HCT116 (cell line): Measurements from ENCODE around the gene GPR78. TPM values are rescaled to one million over a fixed set of nuclear protein-coding genes. Genes with fewer than 3 reads are reported as not detected.

Source experiments
- ATAC-seq: fragments of 200-7000 bp; cut with Tn5 transposase; 2 replicates; pipeline ENCODE4 v1.9.1; 2020; ENCODE audit warnings: mild to moderate bottlenecking, moderate library complexity
- BruUV-seq: library from RNA; stranded (reverse); fragments of 400-500 nt; replicated peaks from 2 replicates; lab custom pipeline; 2021; lab: Mats Ljungman, UMichigan
- CTCF ChIA-PET: fragments of 300-600 bp; sonication (Branson Sonifier 250); formaldehyde crosslinking; loops from one replicate; lab custom pipeline; 2021; ENCODE audit warnings: antibody characterized with exemption; lab: Charles Lee
- POLR2A ChIA-PET: fragments of 300-600, 350-600 bp; sonication (Branson Sonifier 250); formaldehyde crosslinking; loops from one replicate; lab custom pipeline; 2021; ENCODE audit warnings: antibody characterized with exemption; lab: Charles Lee
- RAD21 ChIA-PET, 2 experiments: fragments of 300-600 bp; sonication (Branson Sonifier 250); formaldehyde crosslinking; loops; one replicate each; lab custom pipeline; 2023; ENCODE audit warnings: low total read pairs in 2 of 2; ENCODE audit not compliant: uncharacterized antibody in 2 of 2, unreplicated experiment in 2 of 2, low non-redundant PET in 1 of 2; lab: Charles Lee
- DNase-seq: peaks from one replicate; pipeline ENCODE4 v3.0.0-alpha.2; 2010; ENCODE audit warnings: low read depth, low spot score
- H2AFZ ChIP-seq: fragments of 200-600 bp; shearing (Covaris generic), sonication (generic); 2 replicates; pipeline ENCODE4 v1.6.1; 2017; ENCODE audit warnings: low read depth, mixed run types, mixed read lengths, antibody characterized with exemption, low read length; ENCODE audit not compliant: poor library complexity, severe bottlenecking
- H3K27ac ChIP-seq: 2 replicates; pipeline ENCODE4 v1.5.1; 2012; ENCODE audit warnings: low read depth, low read length
- H3K27me3 ChIP-seq: fragments of 200-600 bp; sonication (generic); 2 replicates; pipeline ENCODE4 v1.6.1; 2016; ENCODE audit warnings: mixed run types, low read length, mixed read lengths; ENCODE audit not compliant: insufficient read depth
- H3K36me3 ChIP-seq, 2 experiments: fragments of 200-500 bp in 1 of 2; fragments of 200-600 bp in 1 of 2; sonication (Bioruptor generic) in 1 of 2; sonication (generic) in 1 of 2; 2 replicates each; pipeline versions ENCODE4 v1.5.1 to v1.6.1; 2014 to 2016; ENCODE audit warnings: low read length in 2 of 2, inconsistent platforms in 1 of 2, mixed read lengths in 1 of 2, mixed run types in 1 of 2; ENCODE audit not compliant: insufficient read depth in 2 of 2, control insufficient read depth in 1 of 2
- H3K4me1 ChIP-seq, 2 experiments: fragments of 200-600 bp in 1 of 2; sonication (generic) in 1 of 2; 2 replicates each; pipeline versions ENCODE4 v1.5.1 to v1.6.1; 2012 to 2017; ENCODE audit warnings: low read length in 2 of 2, inconsistent platforms in 1 of 2, mild to moderate bottlenecking in 1 of 2, mixed read lengths in 1 of 2, mixed run types in 1 of 2, moderate library complexity in 1 of 2; ENCODE audit not compliant: insufficient read depth in 2 of 2, control insufficient read depth in 1 of 2
- H3K4me2 ChIP-seq: fragments of 200-600 bp; sonication (generic); 2 replicates; pipeline ENCODE4 v1.6.1; 2017; ENCODE audit warnings: mixed run types, low read length, mixed read lengths
- H3K4me3 ChIP-seq, 2 experiments: fragments of 200-600 bp in 1 of 2; sonication (generic) in 1 of 2; replicated peaks in 1 of 2; 2 replicates each; pipeline ENCODE4 v1.5.1; 2011 to 2016; ENCODE audit warnings: low read length in 2 of 2, control low read depth in 1 of 2, low read depth in 1 of 2, mild to moderate bottlenecking in 1 of 2, mixed read lengths in 1 of 2, mixed run types in 1 of 2
- H3K79me2 ChIP-seq: fragments of 200-600 bp; sonication (generic); 2 replicates; pipeline ENCODE4 v1.6.1; 2017; ENCODE audit warnings: mild to moderate bottlenecking, mixed run types, low read length, moderate library complexity, mixed read lengths; ENCODE audit not compliant: insufficient read depth
- H3K9ac ChIP-seq: fragments of 200-600 bp; sonication (generic); 2 replicates; pipeline ENCODE4 v1.6.1; 2016; ENCODE audit warnings: low read length, mixed read lengths
- H3K9me2 ChIP-seq: fragments of 200-600 bp; sonication (generic), shearing (Covaris generic); 2 replicates; pipeline ENCODE4 v1.6.1; 2017; ENCODE audit warnings: mixed run types, mild to moderate bottlenecking, moderate library complexity; ENCODE audit not compliant: insufficient read depth
- H3K9me3 ChIP-seq, 2 experiments: fragments of 200-500 bp in 1 of 2; fragments of 200-600 bp in 1 of 2; sonication (Bioruptor generic) in 1 of 2; sonication (generic) in 1 of 2; 2 replicates each; pipeline ENCODE4 v1.6.1; 2014 to 2017; ENCODE audit warnings: low read length in 2 of 2, mixed read lengths in 2 of 2, inconsistent platforms in 1 of 2, low read depth in 1 of 2, mild to moderate bottlenecking in 1 of 2, mixed run types in 1 of 2, moderate library complexity in 1 of 2; ENCODE audit not compliant: control insufficient read depth in 1 of 2, insufficient read depth in 1 of 2
- H4K20me1 ChIP-seq: fragments of 200-600 bp; sonication (generic), shearing (Covaris generic); 2 replicates; pipeline ENCODE4 v1.6.1; 2017; ENCODE audit warnings: mixed run types, mild to moderate bottlenecking, moderate library complexity; ENCODE audit not compliant: insufficient read depth
- CEBPB ChIP-seq: IDR thresholded peaks from 2 replicates; pipeline ENCODE4 v1.6.1; 2012; ENCODE audit warnings: low read depth
- ELF1 ChIP-seq: IDR thresholded peaks from 2 replicates; pipeline ENCODE4 v1.6.1; 2012; ENCODE audit warnings: low read depth, borderline replicate concordance
- EZH2phosphoT487 ChIP-seq: fragments of 200-600 bp; IDR thresholded peaks from 2 replicates; pipeline ENCODE4 v1.6.1; 2018; ENCODE audit warnings: antibody characterized with exemption, borderline replicate concordance
- FOSL1 ChIP-seq: IDR thresholded peaks from 2 replicates; pipeline ENCODE4 v1.6.1; 2012; ENCODE audit warnings: low read depth
- POLR2AphosphoS5 ChIP-seq: IDR thresholded peaks from 2 replicates; pipeline ENCODE4 v1.6.1; 2011; ENCODE audit warnings: mild to moderate bottlenecking, low read depth, low read length, moderate library complexity
- RAD21 ChIP-seq: IDR thresholded peaks from 2 replicates; pipeline ENCODE4 v1.6.1; 2012; ENCODE audit warnings: low read depth, mild to moderate bottlenecking
- SIN3A ChIP-seq: IDR thresholded peaks from 2 replicates; pipeline ENCODE4 v1.6.1; 2012; ENCODE audit warnings: low read depth
- SP1 ChIP-seq: IDR thresholded peaks from 2 replicates; pipeline ENCODE4 v1.6.1; 2012; ENCODE audit warnings: low read depth
- SRF ChIP-seq: IDR thresholded peaks from 2 replicates; pipeline ENCODE4 v1.6.1; 2012; ENCODE audit warnings: low read depth
- YY1 ChIP-seq: IDR thresholded peaks from 2 replicates; pipeline ENCODE4 v1.6.1; 2011; ENCODE audit warnings: low read length, low read depth, moderate library complexity, mild to moderate bottlenecking; ENCODE audit not compliant: insufficient replicate concordance; ENCODE audit errors: extremely low read depth
- ZNF274 ChIP-seq: fragments of 200-500 bp; sonication (Bioruptor generic); IDR thresholded peaks from 2 replicates; pipeline ENCODE4 v1.6.1; 2014; ENCODE audit warnings: mild to moderate bottlenecking, low read depth, low read length, inconsistent platforms
- intact Hi-C: fragments of 100-400 bp; cut with micrococcal nuclease; formaldehyde crosslinking; loops from 2 replicates; pipeline ENCODE4 v1.10.0; 2022
- total RNA-seq: library from RNA; stranded (reverse); gene quantifications from one replicate; pipeline ENCODE4 v1.2.1, GENCODE V29; 2021; ENCODE audit not compliant: unreplicated experiment
- TF ChIP-seq, protein P1 (sequence below): IDR thresholded peaks from 2 replicates; pipeline ENCODE4 v1.6.1; 2012
- TF ChIP-seq, protein P2 (sequence below): IDR thresholded peaks from 2 replicates; pipeline ENCODE4 v1.6.1; 2011; ENCODE audit warnings: mild to moderate bottlenecking, low read length, moderate library complexity; ENCODE audit not compliant: insufficient replicate concordance; ENCODE audit errors: extremely low read depth
- TF ChIP-seq, protein P3 (sequence below), 3 experiments: fragments of 200-600 bp in 1 of 3; sonication (generic) in 1 of 3; IDR thresholded peaks in 2 of 3; conservative IDR thresholded peaks in 1 of 3; 2 replicates each; pipeline ENCODE4 v1.5.1; 2012 to 2017; ENCODE audit warnings: low read depth in 2 of 3, low read length in 2 of 3, antibody characterized with exemption in 1 of 3, borderline replicate concordance in 1 of 3, control low read depth in 1 of 3, mild to moderate bottlenecking in 1 of 3, mixed read lengths in 1 of 3, mixed run types in 1 of 3, moderate library complexity in 1 of 3; ENCODE audit not compliant: insufficient read depth in 1 of 3
- TF ChIP-seq, protein P4 (sequence below): IDR thresholded peaks from 2 replicates; pipeline ENCODE4 v1.6.1; 2012; ENCODE audit warnings: low read depth

The GPR78 gene
- total RNA-seq, 1 experiment from 2014 or later, result not detected

DNA sequence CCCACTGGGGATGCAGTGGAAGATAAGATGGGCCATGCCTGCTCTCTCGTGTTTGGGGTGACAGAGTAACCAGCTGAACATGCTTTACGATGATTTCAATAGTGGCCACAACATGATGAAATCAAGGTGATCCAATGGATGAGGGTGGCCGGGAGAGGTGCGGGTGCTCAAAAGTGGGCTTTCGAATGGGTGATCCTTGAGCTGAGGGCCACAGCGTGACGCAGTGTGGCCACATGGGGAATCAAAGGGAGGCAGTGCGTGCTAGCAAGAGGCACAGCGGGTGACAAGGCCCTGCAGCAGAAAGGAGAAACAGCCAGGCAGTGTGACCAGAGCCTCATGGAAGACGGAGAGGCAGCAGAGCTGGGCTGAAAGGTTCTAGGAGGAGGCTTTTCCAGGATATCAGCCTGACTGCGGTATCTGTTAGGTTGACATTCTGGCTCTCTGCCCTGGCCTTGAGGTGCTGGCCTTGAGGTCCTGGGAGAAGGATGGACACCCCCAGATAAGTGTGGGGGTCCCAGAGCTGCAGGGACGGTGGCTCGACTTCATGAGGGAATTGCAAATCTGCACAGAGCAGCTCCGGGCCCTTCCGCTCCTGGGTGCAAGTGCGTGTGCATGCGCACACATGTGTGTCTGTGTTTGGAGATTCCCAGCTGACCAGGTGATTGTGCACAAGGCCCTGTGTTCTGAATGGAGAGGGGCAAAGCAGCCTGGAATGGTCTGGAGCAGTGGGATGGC lies 38.0 kb upstream of the GPR78 start:
- Histone ChIP-seq H3K4me2 (no peak overlapping the region), H4K20me1 (no peaks in the 10 kb centered on the region), H3K9me3 (no peaks in the 10 kb centered on the region), H3K9ac (no peak overlapping the region), H3K4me1 (peaks cover 19 to 35% of the 10 kb centered on the region in 2 experiments), H3K9me2 (no peaks in the 10 kb centered on the region), H2AFZ (no peak overlapping the region), H3K27ac (no peak overlapping the region), H3K36me3 (no peaks in the 10 kb centered on the region), H3K27me3 (no peaks in the 10 kb centered on the region), H3K79me2 (no peaks in the 10 kb centered on the region), H3K4me3 (no peak overlapping the region)
- no TSS peak for BruUV-seq
- ChIA-PET POLR2A (no interaction called here), CTCF (no interaction called here), RAD21 (no interaction called here)
- ATAC-seq (no peak), DNase-seq (no peak)
- intact Hi-C loops, result no loop called here
- TF ChIP-seq YY1 (no peak), RAD21 (no peak), SRF (no peak), EZH2phosphoT487 (no peak), SP1 (no peak), ZNF274 (no peak), CEBPB (no peak), FOSL1 (no peak), POLR2AphosphoS5 (no peak), SIN3A (no peak), ELF1 (no peak)
- TF ChIP-seq, protein P1, sequence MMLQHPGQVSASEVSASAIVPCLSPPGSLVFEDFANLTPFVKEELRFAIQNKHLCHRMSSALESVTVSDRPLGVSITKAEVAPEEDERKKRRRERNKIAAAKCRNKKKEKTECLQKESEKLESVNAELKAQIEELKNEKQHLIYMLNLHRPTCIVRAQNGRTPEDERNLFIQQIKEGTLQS, result no peak
- TF ChIP-seq, protein P2, sequence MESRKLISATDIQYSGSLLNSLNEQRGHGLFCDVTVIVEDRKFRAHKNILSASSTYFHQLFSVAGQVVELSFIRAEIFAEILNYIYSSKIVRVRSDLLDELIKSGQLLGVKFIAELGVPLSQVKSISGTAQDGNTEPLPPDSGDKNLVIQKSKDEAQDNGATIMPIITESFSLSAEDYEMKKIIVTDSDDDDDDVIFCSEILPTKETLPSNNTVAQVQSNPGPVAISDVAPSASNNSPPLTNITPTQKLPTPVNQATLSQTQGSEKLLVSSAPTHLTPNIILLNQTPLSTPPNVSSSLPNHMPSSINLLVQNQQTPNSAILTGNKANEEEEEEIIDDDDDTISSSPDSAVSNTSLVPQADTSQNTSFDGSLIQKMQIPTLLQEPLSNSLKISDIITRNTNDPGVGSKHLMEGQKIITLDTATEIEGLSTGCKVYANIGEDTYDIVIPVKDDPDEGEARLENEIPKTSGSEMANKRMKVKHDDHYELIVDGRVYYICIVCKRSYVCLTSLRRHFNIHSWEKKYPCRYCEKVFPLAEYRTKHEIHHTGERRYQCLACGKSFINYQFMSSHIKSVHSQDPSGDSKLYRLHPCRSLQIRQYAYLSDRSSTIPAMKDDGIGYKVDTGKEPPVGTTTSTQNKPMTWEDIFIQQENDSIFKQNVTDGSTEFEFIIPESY, result no peak
- TF ChIP-seq, protein P3, sequence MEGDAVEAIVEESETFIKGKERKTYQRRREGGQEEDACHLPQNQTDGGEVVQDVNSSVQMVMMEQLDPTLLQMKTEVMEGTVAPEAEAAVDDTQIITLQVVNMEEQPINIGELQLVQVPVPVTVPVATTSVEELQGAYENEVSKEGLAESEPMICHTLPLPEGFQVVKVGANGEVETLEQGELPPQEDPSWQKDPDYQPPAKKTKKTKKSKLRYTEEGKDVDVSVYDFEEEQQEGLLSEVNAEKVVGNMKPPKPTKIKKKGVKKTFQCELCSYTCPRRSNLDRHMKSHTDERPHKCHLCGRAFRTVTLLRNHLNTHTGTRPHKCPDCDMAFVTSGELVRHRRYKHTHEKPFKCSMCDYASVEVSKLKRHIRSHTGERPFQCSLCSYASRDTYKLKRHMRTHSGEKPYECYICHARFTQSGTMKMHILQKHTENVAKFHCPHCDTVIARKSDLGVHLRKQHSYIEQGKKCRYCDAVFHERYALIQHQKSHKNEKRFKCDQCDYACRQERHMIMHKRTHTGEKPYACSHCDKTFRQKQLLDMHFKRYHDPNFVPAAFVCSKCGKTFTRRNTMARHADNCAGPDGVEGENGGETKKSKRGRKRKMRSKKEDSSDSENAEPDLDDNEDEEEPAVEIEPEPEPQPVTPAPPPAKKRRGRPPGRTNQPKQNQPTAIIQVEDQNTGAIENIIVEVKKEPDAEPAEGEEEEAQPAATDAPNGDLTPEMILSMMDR (IDR thresholded peaks at IDR 0.05 in 2 of 3, conservative IDR thresholded peaks at IDR 0.05 in 1 of 3; ENCODE audit: borderline replicate concordance in 1 of 3, insufficient read depth in 1 of 3, low read depth in 2 of 3, low read length in 2 of 3), result no peak
- TF ChIP-seq, protein P4, sequence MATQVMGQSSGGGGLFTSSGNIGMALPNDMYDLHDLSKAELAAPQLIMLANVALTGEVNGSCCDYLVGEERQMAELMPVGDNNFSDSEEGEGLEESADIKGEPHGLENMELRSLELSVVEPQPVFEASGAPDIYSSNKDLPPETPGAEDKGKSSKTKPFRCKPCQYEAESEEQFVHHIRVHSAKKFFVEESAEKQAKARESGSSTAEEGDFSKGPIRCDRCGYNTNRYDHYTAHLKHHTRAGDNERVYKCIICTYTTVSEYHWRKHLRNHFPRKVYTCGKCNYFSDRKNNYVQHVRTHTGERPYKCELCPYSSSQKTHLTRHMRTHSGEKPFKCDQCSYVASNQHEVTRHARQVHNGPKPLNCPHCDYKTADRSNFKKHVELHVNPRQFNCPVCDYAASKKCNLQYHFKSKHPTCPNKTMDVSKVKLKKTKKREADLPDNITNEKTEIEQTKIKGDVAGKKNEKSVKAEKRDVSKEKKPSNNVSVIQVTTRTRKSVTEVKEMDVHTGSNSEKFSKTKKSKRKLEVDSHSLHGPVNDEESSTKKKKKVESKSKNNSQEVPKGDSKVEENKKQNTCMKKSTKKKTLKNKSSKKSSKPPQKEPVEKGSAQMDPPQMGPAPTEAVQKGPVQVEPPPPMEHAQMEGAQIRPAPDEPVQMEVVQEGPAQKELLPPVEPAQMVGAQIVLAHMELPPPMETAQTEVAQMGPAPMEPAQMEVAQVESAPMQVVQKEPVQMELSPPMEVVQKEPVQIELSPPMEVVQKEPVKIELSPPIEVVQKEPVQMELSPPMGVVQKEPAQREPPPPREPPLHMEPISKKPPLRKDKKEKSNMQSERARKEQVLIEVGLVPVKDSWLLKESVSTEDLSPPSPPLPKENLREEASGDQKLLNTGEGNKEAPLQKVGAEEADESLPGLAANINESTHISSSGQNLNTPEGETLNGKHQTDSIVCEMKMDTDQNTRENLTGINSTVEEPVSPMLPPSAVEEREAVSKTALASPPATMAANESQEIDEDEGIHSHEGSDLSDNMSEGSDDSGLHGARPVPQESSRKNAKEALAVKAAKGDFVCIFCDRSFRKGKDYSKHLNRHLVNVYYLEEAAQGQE, result no peak
